LoVo (cell line): ENCODE results near the gene RAE1.
A peak's percentile ranks its signal among the peaks of the same experiment; 100 is the strongest.

ENCODE experiments used
- DNase-seq: peaks from one replicate; pipeline ENCODE4 v3.0.0-alpha.2; 2016; ENCODE audit warnings: low spot score

Gene RAE1

GRCh38 chr20:57372157-57372556 is 21.1 kb downstream of the RAE1 start:
- DNase-seq: no peak

- DNase-seq: no peak
Measured at GRCh38 chr20:57372581-57373350, 21.7 kb downstream of the RAE1 start.

- DNase-seq: no peak
Measured at GRCh38 chr20:57374343-57374930, 23.4 kb downstream of the RAE1 start.

GRCh38 chr20:57374931-57375651 is 24.0 kb downstream of the RAE1 start:
- DNase-seq: no peak

- DNase-seq: no peak
Measured at GRCh38 chr20:57375652-57376230, 24.7 kb downstream of the RAE1 start.

GRCh38 chr20:57377350-57377749 is 26.3 kb downstream of the RAE1 start:
- no peak for DNase-seq

GRCh38 chr20:57378107-57378506 is 27.1 kb downstream of the RAE1 start:
- no peak for DNase-seq

GRCh38 chr20:57378646-57379262 is 27.7 kb downstream of the RAE1 start:
- DNase-seq: no peak

GRCh38 chr20:57379263-57379647 is 28.2 kb downstream of the RAE1 start:
- no peak for DNase-seq

GRCh38 chr20:57380081-57380750 is 29.2 kb downstream of the RAE1 start:
- DNase-seq: no peak

- DNase-seq: peak; percentile 74
Measured at GRCh38 chr20:57381596-57382503, 30.8 kb downstream of the RAE1 start.

- no peak for DNase-seq
Measured at GRCh38 chr20:57382516-57382915, 31.5 kb downstream of the RAE1 start.

GRCh38 chr20:57383447-57384347 is 32.6 kb downstream of the RAE1 start:
- DNase-seq: no peak

GRCh38 chr20:57384486-57384885 is 33.4 kb downstream of the RAE1 start:
- no peak for DNase-seq

GRCh38 chr20:57384953-57385761 is 34.1 kb downstream of the RAE1 start:
- no peak for DNase-seq

GRCh38 chr20:57385940-57386339 is 34.9 kb downstream of the RAE1 start:
- DNase-seq: no peak

GRCh38 chr20:57386762-57387161 is 35.7 kb downstream of the RAE1 start:
- DNase-seq: no peak

GRCh38 chr20:57387463-57387862 is 36.4 kb downstream of the RAE1 start:
- DNase-seq: no peak

GRCh38 chr20:57387945-57388371 is 36.9 kb downstream of the RAE1 start:
- no peak for DNase-seq
